ENCODE measurements around the gene FRMPD4. TPM values are rescaled to one million over a fixed set of nuclear protein-coding genes. Genes with fewer than 3 reads are reported as not detected.

The FRMPD4 gene
- polyA plus RNA-seq, 2 of the 4 experiments (the other 2 are of a cell fraction): 0.08 to 0.28 TPM

DNA sequence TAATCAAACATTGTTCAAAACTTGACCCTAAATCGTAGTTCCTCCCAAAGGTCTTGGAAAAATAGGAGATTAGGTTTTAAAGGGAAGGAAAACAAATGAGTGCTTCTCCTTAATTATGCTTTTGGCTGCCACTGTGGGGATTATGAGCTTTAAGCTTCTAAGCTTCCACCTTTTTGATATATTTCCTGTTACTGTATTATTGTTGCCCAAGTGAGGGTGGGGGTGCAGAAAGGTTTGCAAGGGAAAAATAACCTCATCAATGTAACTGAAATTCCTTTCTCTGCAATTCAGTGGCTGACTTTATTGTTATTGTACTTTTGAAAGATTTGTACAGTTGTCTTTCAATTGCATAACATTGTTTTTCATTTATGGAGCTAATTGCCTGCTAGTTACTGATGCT is 285.1 kb downstream of the FRMPD4 start:
- H3K4me3 ChIP-seq: no peak overlapping the region
- WGBS (ENCODE audit: missing lambda C conversion rate): 31% methylated on average over 1 of the region's 1 CpG
- no peak for FAIRE-seq
- no peak overlapping the region for H3K27ac ChIP-seq
- POLR2A ChIA-PET: no interaction called here
- H3K9me3 ChIP-seq: no peaks in the 10 kb centered on the region
- no peak overlapping the region for H3K4me2 ChIP-seq
- no peak for DNase-seq (ENCODE audit: low read depth in 1 of 2, low spot score in 1 of 2)
- TF ChIP-seq JUN (IDR thresholded peaks at IDR 0.05) (no peak), EHMT2 (IDR thresholded peaks at IDR 0.05; ENCODE audit: low read depth) (no peak), CHD2 (IDR thresholded peaks at IDR 0.05; ENCODE audit: low read length, partially characterized antibody) (no peak), ZSCAN20 (CRISPR knock-in tag; IDR thresholded peaks at IDR 0.05) (no peak), FOSB (CRISPR knock-in tag; IDR thresholded peaks at IDR 0.05) (no peak), KDM1A (IDR thresholded peaks at IDR 0.05; ENCODE audit: low read depth) (no peak), CEBPB (IDR thresholded peaks at IDR 0.05) (no peak), CHD4 (IDR thresholded peaks at IDR 0.05; ENCODE audit: borderline replicate concordance) (no peak), POLR2A (IDR thresholded peaks at IDR 0.05; ENCODE audit: low read length) (no peak), CTCF (IDR thresholded peaks at IDR 0.05) (no peak), ZNF302 (CRISPR knock-in tag; IDR thresholded peaks at IDR 0.05) (no peak)
- CTCF ChIA-PET: no interaction called here
- no peak for ATAC-seq
- no peaks in the 10 kb centered on the region for H3K4me1 ChIP-seq

GRCh38 chrX:12425496-12425895 is 287.2 kb downstream of the FRMPD4 start:
- Histone ChIP-seq H3K4me2 (no peak overlapping the region), H3K4me3 (no peak overlapping the region), H3K27ac (no peak overlapping the region), H3K4me1 (no peaks in the 10 kb centered on the region), H3K9me3 (no peaks in the 10 kb centered on the region)
- no peak for ATAC-seq
- ChIA-PET POLR2A (no interaction called here), CTCF (no interaction called here)
- FAIRE-seq: no peak
- 60% methylated on average over 4 of the region's 4 CpGs for WGBS (ENCODE audit: missing lambda C conversion rate)
- DNase-seq (ENCODE audit: low read depth in 1 of 2, low spot score in 1 of 2): no peak
- no peak for TF ChIP-seq TP53 (CRISPR knock-in tag; IDR thresholded peaks at IDR 0.05)
- TF ChIP-seq HOXA7 (CRISPR knock-in tag; IDR thresholded peaks at IDR 0.05): no peak
- no peak for TF ChIP-seq EHMT2 (IDR thresholded peaks at IDR 0.05; ENCODE audit: low read depth)
- no peak for TF ChIP-seq ZNF302 (CRISPR knock-in tag; IDR thresholded peaks at IDR 0.05)
- no peak for TF ChIP-seq RCOR1 (IDR thresholded peaks at IDR 0.05; ENCODE audit: low read depth, low read length)
- TF ChIP-seq POLR2AphosphoS2 (conservative IDR thresholded peaks at IDR 0.05; ENCODE audit: low read length): no peak
- no peak for TF ChIP-seq CEBPB (IDR thresholded peaks at IDR 0.05)
- no peak for TF ChIP-seq TFCP2L1 (CRISPR knock-in tag; IDR thresholded peaks at IDR 0.05)
- TF ChIP-seq EP300 (IDR thresholded peaks at IDR 0.05): no peak

- FAIRE-seq: no peak
- TF ChIP-seq JUN (IDR thresholded peaks at IDR 0.05): no peak
- TF ChIP-seq USF2 (IDR thresholded peaks at IDR 0.05): no peak
- TF ChIP-seq CTCF (IDR thresholded peaks at IDR 0.05): no peak
- no peak for TF ChIP-seq NFE2L2 (conservative IDR thresholded peaks at IDR 0.05; ENCODE audit: low read length)
- no peak for TF ChIP-seq FOXS1 (CRISPR knock-in tag; IDR thresholded peaks at IDR 0.05)
- TF ChIP-seq CBX2 (IDR thresholded peaks at IDR 0.05; ENCODE audit: borderline replicate concordance, low read depth): no peak
- no peak for TF ChIP-seq KDM5A (IDR thresholded peaks at IDR 0.05)
- no peak for TF ChIP-seq BHLHE40 (IDR thresholded peaks at IDR 0.05; ENCODE audit: low read depth, low read length)
- no peak for TF ChIP-seq POLR2AphosphoS2 (conservative IDR thresholded peaks at IDR 0.05; ENCODE audit: low read length)
- TF ChIP-seq GATA3 (IDR thresholded peaks at IDR 0.05; ENCODE audit: borderline replicate concordance): no peak
- TF ChIP-seq CBX8 (IDR thresholded peaks at IDR 0.05): no peak
- TF ChIP-seq, protein P1, sequence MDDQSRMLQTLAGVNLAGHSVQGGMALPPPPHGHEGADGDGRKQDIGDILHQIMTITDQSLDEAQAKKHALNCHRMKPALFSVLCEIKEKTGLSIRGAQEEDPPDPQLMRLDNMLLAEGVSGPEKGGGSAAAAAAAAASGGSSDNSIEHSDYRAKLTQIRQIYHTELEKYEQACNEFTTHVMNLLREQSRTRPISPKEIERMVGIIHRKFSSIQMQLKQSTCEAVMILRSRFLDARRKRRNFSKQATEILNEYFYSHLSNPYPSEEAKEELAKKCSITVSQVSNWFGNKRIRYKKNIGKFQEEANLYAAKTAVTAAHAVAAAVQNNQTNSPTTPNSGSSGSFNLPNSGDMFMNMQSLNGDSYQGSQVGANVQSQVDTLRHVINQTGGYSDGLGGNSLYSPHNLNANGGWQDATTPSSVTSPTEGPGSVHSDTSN (IDR thresholded peaks at IDR 0.05): no peak
- no peak for TF ChIP-seq RFX5 (IDR thresholded peaks at IDR 0.05)
- no peak for TF ChIP-seq ZSCAN20 (CRISPR knock-in tag; IDR thresholded peaks at IDR 0.05)
- TF ChIP-seq TP53 (CRISPR knock-in tag; IDR thresholded peaks at IDR 0.05): no peak
- no peak for TF ChIP-seq ZNF302 (CRISPR knock-in tag; IDR thresholded peaks at IDR 0.05)
- TF ChIP-seq, protein P2, sequence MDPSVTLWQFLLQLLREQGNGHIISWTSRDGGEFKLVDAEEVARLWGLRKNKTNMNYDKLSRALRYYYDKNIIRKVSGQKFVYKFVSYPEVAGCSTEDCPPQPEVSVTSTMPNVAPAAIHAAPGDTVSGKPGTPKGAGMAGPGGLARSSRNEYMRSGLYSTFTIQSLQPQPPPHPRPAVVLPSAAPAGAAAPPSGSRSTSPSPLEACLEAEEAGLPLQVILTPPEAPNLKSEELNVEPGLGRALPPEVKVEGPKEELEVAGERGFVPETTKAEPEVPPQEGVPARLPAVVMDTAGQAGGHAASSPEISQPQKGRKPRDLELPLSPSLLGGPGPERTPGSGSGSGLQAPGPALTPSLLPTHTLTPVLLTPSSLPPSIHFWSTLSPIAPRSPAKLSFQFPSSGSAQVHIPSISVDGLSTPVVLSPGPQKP (IDR thresholded peaks at IDR 0.05; ENCODE audit: low read depth, low read length): no peak
- no peak for TF ChIP-seq HDAC2 (IDR thresholded peaks at IDR 0.05)
- TF ChIP-seq CHD4 (IDR thresholded peaks at IDR 0.05; ENCODE audit: borderline replicate concordance): no peak
Observed at GRCh38 chrX:12426420-12426819, 288.1 kb downstream of the FRMPD4 start.

More at GRCh38 chrX:12426420-12426819, 288.1 kb downstream of the FRMPD4 start:
- no peak overlapping the region for H3K27ac ChIP-seq
- DNase-seq (ENCODE audit: low read depth in 1 of 2, low spot score in 1 of 2) (no peak), ATAC-seq (no peak)
- H3K4me1 ChIP-seq: no peaks in the 10 kb centered on the region
- WGBS (ENCODE audit: missing lambda C conversion rate): 75% methylated on average over 2 of the region's 2 CpGs
- POLR2A ChIA-PET: no interaction called here
- H3K9me3 ChIP-seq: no peaks in the 10 kb centered on the region
- CTCF ChIA-PET: no interaction called here
- no peak overlapping the region for H3K4me2 ChIP-seq
- H3K4me3 ChIP-seq: no peak overlapping the region

Data from A549 (cell line).